ENCODE data around the gene GDPD2.

- no peak for TF ChIP-seq POLR2AphosphoS5 (IDR thresholded peaks at IDR 0.05; ENCODE audit: low read depth, low read length)
- TF ChIP-seq TAF1 (IDR thresholded peaks at IDR 0.05; ENCODE audit: borderline replicate concordance, insufficient read depth, low read length) = no peak
- no peak for TF ChIP-seq REST (IDR thresholded peaks at IDR 0.05; ENCODE audit: insufficient read depth in 1 of 2, low read depth in 2 of 2, low read length in 2 of 2)
- no peak for TF ChIP-seq SIN3A (IDR thresholded peaks at IDR 0.05; ENCODE audit: borderline replicate concordance, insufficient read depth, low read length)
These were observed 57.0 kb downstream of the GDPD2 start for GRCh38 chrX:70479922-70480659.

Measured in PFSK-1 (cell line).